Erythroblast (primary cell): ENCODE results near the gene ARHGAP42.
"Not testable (repeated sequence)": the region's sequence is repeated elsewhere in the genome, so short reads cannot be mapped to it uniquely, and the experiment has no call there.

ENCODE experiments used
- DNase-seq, 2 experiments: peaks; one replicate each; lab custom pipeline; 2025; lab: John Stamatoyannopoulos, UW
- GATA1 ChIP-seq: IDR thresholded peaks from 2 replicates; pipeline ENCODE4 v1.6.1; 2011; ENCODE audit warnings: low read depth, mild to moderate bottlenecking, control low read depth, low read length, moderate library complexity
- POLR2A ChIP-seq: IDR thresholded peaks from 2 replicates; pipeline ENCODE4 v1.6.1; 2011; ENCODE audit warnings: mild to moderate bottlenecking, low read length

Gene ARHGAP42

GRCh38 chr11:100687054-100687629, at the start of gene ARHGAP42:
TSS of gene ARHGAP42 (plus strand) at chr11:100687288. CDS start at chr11:100687679, 391 bp downstream.
- no peak for TF ChIP-seq GATA1
- TF ChIP-seq POLR2A, result no peak
- DNase-seq, result peak; percentile 41 to 43

GRCh38 chr11:100637706-100638105, 49.4 kb upstream of the ARHGAP42 start:
- no peak for DNase-seq
- TF ChIP-seq GATA1 (no peak), POLR2A (no peak)

GRCh38 chr11:100638648-100639047, 48.4 kb upstream of the ARHGAP42 start:
- DNase-seq, result no peak
- no peak for TF ChIP-seq GATA1
- TF ChIP-seq POLR2A, result no peak

- no peak for DNase-seq
- TF ChIP-seq GATA1, result no peak
- TF ChIP-seq POLR2A, result no peak
These were observed 47.9 kb upstream of the ARHGAP42 start for GRCh38 chr11:100639140-100639539.

GRCh38 chr11:100640071-100640470, 47.0 kb upstream of the ARHGAP42 start:
- no peak for TF ChIP-seq POLR2A
- TF ChIP-seq GATA1, result no peak
- DNase-seq, result no peak

GRCh38 chr11:100640646-100641045, 46.4 kb upstream of the ARHGAP42 start:
- DNase-seq, result no peak

GRCh38 chr11:100641456-100641855, 45.6 kb upstream of the ARHGAP42 start:
- TF ChIP-seq POLR2A (no peak), GATA1 (no peak)
- no peak for DNase-seq

More at GRCh38 chr11:100640646-100641045, 46.4 kb upstream of the ARHGAP42 start:
- no peak for TF ChIP-seq POLR2A
- TF ChIP-seq GATA1, result no peak

GRCh38 chr11:100646545-100646944, 40.5 kb upstream of the ARHGAP42 start:
- no peak for TF ChIP-seq POLR2A
- no peak for TF ChIP-seq GATA1
- no peak for DNase-seq

- no peak for DNase-seq
- no peak for TF ChIP-seq POLR2A
- TF ChIP-seq GATA1, result no peak
These were observed 39.2 kb upstream of the ARHGAP42 start for GRCh38 chr11:100647861-100648260.

GRCh38 chr11:100663583-100663982, 23.5 kb upstream of the ARHGAP42 start:
- DNase-seq, result no peak
- no peak for TF ChIP-seq POLR2A
- TF ChIP-seq GATA1, result no peak

GRCh38 chr11:100663996-100664395, 23.1 kb upstream of the ARHGAP42 start:
- DNase-seq, result no peak
- no peak for TF ChIP-seq GATA1
- TF ChIP-seq POLR2A, result no peak

GRCh38 chr11:100666816-100667215, 20.3 kb upstream of the ARHGAP42 start:
- not testable (repeated sequence) for DNase-seq

- TF ChIP-seq GATA1, result no peak
- no peak for TF ChIP-seq POLR2A
- no peak for DNase-seq
These were observed 19.6 kb upstream of the ARHGAP42 start for GRCh38 chr11:100667449-100667848.

- DNase-seq, result no peak
- no peak for TF ChIP-seq POLR2A
- no peak for TF ChIP-seq GATA1
These were observed 16.9 kb upstream of the ARHGAP42 start for GRCh38 chr11:100670140-100670539.

- TF ChIP-seq GATA1 (no peak), POLR2A (no peak)
- DNase-seq, result no peak
These were observed 15.6 kb upstream of the ARHGAP42 start for GRCh38 chr11:100671471-100671870.
